GM19351 (cell line): ENCODE results near the gene SATB1.

Source experiments
- ATAC-seq: cut with Tn5 transposase; IDR thresholded peaks from one replicate; pipeline ENCODE4 v1.9.1; 2021; ENCODE audit warnings: mild to moderate bottlenecking, moderate library complexity; ENCODE audit not compliant: unreplicated experiment

The SATB1 gene

GRCh38 chr3:18432752-18433151 lies 7.6 kb upstream of the SATB1 start:
- no peak for ATAC-seq

GRCh38 chr3:18431266-18431665 lies 6.1 kb upstream of the SATB1 start:
- ATAC-seq: no peak

DNA sequence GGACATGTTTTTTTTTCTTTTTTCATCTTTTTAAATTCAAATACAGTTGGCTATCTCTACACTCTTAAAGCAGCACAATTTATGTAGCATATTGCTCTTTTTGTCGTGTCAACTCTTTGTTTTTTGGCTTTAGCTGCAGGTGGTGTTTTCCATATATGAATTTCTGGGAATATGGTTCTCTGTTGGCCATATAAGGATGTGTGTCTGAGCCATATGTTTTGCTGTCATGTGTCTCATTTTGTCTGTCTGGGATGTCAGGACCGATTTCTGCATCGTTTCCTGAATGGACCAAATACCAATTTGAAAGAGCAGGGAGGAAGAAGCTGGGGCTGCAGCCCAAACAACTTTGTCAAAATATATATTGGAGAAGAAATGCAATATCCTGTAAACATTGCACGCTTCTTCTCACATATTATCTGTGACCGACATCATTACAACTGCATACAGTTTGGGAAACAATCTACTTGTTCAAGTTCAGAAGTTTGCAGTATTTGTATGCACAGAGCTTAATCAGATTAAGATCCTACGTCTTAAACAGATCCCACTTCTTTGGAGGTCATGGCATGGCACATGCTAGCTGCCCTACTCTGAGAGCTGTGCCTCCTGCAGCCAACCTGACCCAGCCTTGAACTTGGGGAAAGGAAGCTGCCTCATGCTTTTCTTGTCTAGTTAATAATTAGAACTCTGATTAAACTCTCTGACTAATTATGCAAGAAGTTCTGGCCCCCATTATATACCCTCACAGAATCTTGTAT lies 4.0 kb upstream of the SATB1 start:
- no peak for ATAC-seq

DNA sequence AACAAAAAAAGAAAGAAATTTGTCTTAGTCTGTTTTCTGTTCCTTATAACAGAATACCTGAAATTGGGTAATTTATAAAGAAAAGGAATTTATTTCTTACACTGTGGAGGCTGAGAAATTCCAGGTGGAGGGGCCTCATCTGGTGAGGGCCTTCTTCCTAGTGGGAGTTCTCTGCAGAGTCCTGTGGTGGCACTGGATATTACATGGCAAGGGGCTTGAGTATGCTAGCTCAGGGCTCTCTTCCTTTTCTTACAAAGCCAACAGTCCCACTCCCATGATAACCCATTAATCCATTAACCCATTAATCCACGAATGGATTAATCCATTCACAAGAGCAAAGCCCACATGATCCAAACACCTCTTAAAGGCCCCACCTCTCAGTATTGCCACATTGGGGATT lies 2.9 kb upstream of the SATB1 start:
- no peak for ATAC-seq

DNA sequence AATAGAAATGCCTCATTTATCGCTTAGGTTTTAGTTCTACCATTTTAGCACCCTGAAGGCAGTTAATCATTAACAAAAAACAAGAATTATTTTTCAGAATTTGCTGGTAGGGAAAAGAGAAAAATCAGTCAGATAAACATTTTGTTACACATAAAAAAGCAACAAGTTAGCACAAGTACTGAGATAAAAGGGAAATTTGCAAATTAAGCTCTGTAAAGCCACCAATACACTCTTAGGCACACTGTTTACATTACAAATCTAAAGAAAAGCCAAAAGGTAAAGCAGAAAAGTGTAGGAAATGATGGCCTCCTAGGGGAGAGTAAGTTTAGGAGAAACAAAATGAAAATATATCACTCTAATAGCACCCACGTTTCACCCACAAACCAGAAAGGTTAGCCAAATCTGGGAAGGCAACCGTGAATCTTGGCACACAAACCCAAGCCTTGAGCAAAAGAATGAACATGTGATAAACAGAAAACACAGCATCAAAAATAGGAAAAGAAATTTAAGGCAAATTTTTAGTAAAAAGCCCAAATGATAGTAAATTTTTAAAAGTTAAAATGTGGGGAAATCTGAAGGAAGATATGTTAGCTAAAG lies 1.6 kb upstream of the SATB1 start:
- no peak for ATAC-seq

DNA sequence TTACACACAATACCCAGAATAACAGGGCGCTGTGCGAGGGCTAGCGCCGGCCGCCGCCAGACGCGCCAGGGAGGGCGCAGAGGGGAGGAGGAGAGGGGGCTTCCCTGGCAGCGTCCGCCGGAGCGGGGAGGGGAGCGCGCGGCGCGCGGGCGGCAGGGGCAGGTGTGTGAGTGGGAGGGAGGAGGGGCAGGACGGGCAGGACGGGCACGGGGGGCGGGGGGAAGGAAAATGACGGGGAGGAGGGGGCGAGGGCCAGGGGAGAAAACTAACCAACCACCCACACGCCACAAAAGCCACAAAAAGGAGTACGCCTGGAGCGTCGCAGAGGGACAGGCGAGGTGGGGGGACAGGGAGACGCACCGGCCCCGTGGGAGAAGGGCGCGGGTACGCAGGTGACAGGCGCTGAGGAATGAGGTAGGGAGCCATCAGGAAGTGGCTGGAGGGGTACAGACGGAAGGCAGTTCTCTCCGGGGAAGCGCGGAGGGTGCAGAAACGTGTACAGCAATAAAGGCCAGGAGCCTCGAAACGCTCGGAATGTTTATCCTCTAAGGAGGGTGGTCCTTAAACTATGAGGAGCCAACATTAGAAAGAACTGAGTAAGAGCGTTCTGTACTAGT lies 610 bp upstream of the SATB1 start:
- no peak for ATAC-seq

GRCh38 chr3:18424213-18424728 lies 868 bp downstream of the SATB1 start:
- ATAC-seq: no peak

- peak; percentile 86 for ATAC-seq
These were observed 1.5 kb downstream of the SATB1 start for GRCh38 chr3:18423401-18424212.

DNA sequence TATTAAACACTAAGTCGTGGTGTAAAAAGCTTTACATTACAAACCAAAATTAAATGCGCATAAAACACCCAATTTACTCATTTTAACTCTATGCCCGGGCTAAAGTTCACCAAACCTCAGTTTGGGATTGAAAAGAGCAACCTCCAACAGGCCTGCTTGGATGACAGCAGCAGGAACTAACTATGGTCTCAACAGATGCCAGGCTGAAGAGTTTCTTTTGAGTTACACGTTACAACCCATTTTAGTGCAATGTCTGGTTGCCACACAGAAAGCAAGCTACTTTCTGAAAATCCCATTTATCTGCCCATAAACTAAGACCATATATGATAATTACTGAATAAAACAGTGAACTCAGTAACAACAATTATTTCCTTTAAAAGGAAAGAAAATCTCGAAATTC lies 2.2 kb downstream of the SATB1 start:
- ATAC-seq: no peak

DNA sequence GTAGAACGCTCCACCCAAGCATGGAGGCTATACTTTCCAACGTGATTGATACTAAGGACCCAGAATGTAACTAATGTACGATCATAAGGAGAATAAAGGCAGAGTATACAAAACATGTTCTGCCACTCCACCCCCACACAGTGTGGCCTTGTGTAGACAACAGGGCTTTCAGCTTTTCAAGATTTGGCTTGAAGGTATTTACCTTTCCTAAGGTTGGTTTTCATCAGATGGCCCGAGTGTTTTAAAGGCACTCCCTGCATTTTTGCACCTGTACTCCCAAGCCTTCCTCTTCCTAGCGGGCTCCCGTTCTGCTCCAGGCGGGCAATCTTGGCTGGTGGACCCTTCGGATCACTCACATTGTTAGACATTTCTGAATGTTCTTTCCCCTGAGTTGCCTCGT lies 4.6 kb downstream of the SATB1 start:
- no peak for ATAC-seq

DNA sequence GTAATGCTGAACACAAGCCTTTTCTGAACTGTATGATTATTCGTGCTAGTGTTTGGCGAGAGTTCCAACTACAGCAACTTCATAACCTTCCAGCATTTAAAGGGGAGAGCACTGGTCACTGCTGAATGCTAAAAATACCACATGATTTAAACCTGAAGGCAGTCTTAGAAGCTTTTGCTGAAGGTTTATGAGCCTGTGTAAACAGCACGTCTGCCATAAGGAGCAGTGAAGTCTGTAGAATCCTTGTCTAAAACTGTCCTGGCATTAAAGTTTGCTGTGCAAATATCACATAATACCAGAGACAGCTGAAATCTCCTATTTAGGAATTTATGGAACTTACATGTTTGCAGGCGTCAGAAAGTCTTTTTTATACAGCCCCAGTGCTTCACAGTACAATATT lies 5.9 kb downstream of the SATB1 start:
- no peak for ATAC-seq

GRCh38 chr3:18417904-18418572 lies 7.1 kb downstream of the SATB1 start:
- no peak for ATAC-seq

- ATAC-seq: no peak
These were observed 8.8 kb downstream of the SATB1 start for GRCh38 chr3:18416332-18416731.

GRCh38 chr3:18415839-18416238 lies 9.3 kb downstream of the SATB1 start:
- no peak for ATAC-seq

DNA sequence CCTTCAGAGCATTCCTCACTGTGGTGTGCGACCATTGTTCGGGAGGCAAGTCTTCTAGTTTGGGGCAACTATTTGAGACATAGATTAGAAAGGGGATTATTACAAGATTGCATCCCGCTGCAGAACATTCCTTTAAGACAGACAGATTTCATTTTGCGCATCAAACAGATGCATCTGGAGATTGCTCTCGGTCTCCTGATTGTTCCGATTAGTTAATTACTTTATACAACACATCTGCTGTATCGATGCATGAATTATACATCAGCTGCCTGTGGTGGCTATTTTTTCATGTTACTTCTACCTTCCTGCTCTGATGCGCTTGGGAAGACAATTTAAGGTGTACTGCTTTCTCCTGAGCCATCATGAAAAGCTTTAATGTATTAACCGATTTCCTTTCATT lies 10.0 kb downstream of the SATB1 start:
- no peak for ATAC-seq

- ATAC-seq: no peak
These were observed 12.5 kb downstream of the SATB1 start for GRCh38 chr3:18412684-18413083.

DNA sequence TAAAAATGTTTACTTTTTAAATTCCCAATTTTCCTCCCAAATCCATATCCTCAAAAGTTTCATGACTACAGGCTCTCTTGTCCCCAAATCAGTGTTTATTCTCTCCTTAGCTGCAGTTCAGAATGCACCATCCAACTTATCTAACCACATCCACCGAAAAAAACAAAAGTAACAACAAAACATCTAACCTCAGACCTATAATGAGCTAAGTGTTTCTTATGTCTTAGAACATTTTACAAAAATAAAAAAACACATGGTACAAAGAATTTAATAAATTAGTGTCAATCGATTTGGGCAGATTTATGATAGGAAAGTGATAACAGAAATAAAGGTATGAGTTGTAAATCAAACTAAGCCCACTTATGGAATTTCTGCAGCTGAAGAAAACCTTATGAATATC lies 13.6 kb downstream of the SATB1 start:
- ATAC-seq: no peak

DNA sequence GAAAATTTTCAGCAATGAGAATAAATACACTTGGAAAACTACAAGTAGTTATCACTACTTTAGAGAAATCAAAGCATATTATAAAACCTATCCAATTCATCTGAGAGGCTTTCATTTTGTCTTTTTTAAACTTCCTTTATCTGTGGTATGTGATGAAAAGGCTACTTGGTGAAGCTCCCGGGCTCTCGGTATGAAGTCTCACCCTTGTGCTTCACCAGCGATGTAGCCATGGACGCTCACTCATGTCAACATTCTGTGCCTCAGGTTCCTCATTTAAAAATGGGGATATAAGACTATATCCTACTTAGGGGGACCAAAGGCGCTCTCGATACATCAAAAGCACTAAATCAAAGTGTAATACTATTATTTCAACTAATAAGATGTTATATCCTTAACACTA lies 14.9 kb downstream of the SATB1 start:
- ATAC-seq: no peak

DNA sequence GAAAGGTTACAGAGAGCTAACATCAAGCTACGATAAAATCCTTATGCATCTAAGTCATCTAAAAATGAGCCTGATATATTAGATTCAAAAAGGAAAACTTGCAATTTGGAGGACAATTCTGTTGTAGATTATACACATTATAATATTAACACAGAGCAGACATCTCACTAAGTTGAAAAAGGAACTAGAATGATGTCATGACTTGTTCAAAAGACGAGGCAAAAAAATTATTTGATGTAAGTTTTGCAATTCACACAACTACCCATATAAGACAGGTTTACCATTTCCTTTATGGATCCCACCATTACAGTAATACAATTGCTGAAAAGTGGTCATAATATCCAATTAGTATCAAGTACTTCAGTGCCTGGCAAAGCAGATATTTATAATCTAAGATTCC lies 15.9 kb downstream of the SATB1 start:
- ATAC-seq: no peak

DNA sequence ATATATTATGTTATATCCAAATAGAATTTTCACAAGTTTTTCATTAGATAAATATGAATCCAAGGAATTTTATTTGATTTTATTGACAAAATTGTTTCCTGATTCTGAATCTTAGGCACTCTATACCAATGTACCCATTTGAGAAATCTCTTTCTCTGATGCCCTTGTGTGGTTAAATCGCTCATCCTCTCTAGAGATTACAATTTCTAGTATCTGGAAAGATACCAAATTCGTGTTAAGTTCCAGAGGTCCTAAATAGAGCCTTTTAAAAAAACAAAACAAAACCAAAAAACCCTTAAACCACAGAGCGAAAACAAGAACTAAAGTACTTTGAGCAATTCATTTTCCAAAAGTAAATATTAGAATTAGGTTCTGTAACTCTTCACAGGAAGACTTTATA lies 20.0 kb downstream of the SATB1 start:
- ATAC-seq: no peak

DNA sequence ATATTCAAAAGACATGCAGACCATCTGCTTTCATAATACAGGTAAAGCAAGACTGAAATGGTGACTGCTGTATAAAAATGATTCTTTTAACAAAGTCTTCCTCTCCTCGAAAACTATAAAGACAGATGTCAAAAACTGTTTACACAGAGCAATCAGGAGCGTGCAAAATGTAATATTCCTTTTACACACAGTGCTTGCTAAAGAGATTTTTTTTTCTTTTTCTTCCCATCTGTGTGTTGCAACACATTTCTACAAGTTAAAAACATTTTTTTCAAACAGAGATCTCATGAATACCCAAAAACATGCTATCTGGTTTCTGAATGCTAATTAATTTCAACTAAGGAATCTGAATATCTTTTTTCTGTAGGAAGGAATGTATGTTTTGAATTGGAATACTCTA lies 22.1 kb downstream of the SATB1 start:
- ATAC-seq: no peak
